ENCODE results near the gene PSMF1.

The PSMF1 gene

GRCh38 chr20:1195226-1195625 is 76.8 kb downstream of the PSMF1 start:
- no peak for DNase-seq

- no peak for DNase-seq
Observed at GRCh38 chr20:1196634-1197033, 78.2 kb downstream of the PSMF1 start.

GRCh38 chr20:1197801-1198200 is 79.4 kb downstream of the PSMF1 start:
- DNase-seq = no peak

GRCh38 chr20:1198751-1199150 is 80.3 kb downstream of the PSMF1 start:
- no peak for DNase-seq

DNA sequence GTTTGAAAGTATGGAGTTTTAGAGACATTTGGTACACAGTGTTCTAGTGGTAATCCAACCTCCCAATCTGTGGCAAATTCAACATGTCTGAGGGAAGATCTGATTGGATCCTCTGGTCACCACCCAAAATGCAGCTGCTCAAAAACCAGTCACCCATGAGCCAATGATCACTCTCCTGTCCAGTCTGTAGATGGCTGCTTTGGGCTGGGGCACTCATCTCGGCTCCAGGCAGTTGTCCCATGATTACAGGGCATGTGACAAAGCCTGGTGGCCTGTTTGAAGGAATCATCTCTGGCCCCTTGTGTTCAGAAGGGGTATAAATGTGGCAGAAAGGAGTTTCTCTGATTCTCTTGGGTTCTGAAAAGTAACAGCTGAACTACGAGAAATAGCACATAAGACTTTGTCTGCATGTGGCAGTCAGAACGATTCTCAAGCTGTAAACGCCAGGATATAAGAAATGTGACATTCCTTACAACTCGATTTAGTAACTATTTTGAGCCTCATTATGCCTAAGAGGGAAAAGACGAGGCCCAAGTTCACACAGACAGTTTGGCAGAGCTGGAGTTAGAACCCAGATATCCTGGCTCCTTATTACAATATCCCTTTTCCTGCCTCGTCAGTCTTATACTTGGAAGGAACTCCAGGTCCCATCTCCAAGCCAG is 80.9 kb downstream of the PSMF1 start:
- no peak for DNase-seq

GRCh38 chr20:1199964-1200363 is 81.6 kb downstream of the PSMF1 start:
- DNase-seq = no peak

GRCh38 chr20:1202762-1203504 is 84.5 kb downstream of the PSMF1 start, which contains the start of gene C20orf202:
Gene C20orf202 (plus strand): TSS chr20:1203454. CDS start chr20:1203586, 132 bp downstream.
- DNase-seq = no peak

GRCh38 chr20:1203630-1204029 is 85.2 kb downstream of the PSMF1 start:
- no peak for DNase-seq

- DNase-seq = no peak
Observed at GRCh38 chr20:1204113-1204512, 85.7 kb downstream of the PSMF1 start.

GRCh38 chr20:1204576-1204975 is 86.2 kb downstream of the PSMF1 start:
- no peak for DNase-seq

DNA sequence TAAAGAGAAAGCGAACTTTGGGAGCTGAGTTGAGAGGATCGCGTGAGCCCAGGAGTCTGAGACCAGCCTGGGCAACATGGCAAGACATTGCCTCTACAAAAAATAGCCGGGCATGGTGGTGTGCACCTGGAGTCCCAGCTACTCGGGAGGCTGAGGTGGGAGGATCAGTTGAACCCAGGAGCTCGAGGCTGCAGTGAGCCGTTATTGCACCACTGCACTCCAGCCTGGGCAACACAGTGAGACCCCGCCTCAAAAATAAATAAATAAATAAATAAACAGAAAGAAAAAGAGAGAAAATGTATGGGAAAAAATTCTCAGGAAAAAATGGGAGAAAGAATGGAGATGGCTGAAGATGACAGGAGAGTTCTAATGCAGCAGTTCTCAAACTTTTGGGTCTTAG is 87.4 kb downstream of the PSMF1 start:
- DNase-seq = no peak

DNA sequence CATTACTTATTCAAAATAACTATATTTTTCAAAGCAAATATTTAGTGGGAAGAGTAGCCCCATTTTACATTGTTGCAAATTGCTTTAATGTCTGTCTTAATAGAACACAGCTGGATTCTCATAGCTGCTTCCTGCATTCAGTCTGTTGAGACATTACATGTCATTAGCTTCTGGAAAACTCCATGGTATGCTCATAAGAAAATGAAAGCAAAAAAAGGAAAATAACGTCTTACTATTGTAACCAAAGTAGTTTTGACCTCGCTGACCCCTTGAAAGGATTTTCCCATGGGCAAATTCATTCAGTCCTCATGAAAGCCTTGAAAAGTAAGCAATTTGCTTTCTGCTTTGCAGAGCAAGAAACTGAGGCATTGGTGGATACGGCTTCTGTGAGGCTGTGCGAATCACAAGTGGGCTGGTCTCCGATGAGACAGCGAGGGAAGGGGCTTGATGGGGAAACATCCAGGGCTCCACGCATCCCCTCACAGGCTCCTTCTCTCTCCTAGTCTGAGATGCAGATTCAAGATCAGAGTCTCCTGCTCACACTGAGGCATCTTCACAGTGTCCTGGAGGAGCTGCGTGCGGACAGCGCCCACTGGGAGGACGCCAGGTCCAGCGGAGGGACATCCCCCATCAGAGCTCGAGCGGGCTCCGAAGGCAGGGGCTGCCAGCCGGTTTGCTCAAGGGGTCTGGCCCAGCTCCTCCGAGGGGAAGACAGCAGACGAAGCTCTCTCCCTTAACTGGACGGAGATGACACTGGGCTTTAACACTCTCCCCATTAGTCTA is 88.2 kb downstream of the PSMF1 start:
- no peak for DNase-seq

DNA sequence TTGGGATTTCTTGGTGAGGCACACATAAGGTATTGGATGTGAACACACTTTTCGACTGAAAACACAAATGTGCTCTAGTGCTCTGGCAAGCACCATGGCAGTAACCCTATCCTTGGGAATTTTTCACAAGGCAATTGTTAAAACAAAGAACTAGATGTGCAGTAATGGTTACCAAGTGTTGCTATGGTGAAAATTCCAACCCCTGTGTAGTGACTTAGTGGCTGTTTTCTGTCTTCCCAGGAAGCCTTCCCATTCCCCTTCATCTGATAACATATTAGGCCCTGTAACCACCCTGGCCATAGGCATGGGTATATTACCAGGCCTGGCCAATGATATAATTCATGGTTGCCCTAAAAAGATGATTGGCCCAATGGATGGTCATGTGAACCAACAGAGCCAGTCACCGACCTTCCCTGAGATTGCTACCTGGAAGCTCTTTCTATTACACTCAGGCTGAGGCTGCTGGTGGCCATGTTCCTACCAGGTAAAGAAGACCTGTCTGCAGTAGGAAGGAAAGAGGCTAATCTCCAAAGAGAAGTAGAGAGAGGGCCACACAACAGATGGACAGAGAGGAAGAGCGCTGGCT is 89.0 kb downstream of the PSMF1 start:
- DNase-seq = no peak

- DNase-seq = no peak
Observed at GRCh38 chr20:1209447-1210387, 91.3 kb downstream of the PSMF1 start.

DNA sequence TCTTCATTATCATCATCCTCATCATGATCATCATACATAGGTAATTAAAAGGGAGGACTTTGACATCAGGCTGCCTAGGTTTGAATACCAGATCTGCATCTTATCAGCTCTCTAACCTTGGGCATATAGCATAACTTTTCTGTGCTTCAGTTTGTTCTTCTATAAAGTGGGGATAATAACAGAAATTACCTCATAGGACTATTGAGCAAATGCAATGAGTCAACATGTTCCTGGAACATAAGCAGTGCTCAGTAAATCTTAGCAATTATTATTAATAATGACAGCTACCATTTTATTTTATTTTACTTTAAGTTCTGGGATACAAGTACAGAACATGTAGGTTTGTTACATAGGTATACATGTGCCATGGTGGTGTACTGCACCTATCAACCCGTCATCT is 92.1 kb downstream of the PSMF1 start:
- no peak for DNase-seq

- DNase-seq = no peak
Observed at GRCh38 chr20:1212023-1212422, 93.6 kb downstream of the PSMF1 start.

DNA sequence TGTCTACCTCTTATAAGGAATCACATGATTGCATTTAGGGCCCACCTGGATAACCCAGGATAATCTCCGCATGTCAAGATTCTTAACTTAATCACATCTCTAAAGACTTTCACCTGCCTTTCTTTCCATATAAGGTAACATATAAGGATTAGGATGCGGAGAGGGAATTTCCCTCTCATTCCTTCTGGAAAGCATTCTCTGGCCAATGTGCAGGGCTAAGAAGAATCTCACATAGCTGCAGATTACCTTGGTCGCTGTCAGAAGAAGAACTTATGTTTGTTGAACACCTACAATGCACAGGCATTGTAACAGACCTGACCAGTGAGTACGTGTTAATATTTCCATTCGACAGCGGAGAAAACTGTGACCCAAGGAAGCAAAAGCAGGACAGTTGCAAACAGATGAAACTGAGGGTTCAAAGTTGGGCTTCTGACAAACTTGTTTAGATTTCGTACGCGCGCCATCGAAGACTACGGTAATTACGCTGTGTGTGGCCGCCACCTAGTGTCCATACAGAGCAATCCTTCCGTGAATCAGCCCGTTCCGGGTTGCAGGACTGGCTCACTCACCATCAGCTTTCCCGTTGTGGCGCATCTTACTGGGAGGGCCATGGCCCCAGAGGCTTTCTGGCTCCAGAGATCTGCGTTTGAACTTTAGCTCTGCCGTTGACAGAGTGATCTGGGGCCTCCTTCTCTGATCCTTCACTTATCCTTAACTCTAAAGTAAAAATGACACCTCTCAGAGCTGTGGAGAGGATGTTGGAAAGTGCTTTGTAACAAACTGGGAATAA is 94.4 kb downstream of the PSMF1 start:
- DNase-seq = peak; percentile 81

- no peak for DNase-seq
Observed at GRCh38 chr20:1214838-1215261, 96.4 kb downstream of the PSMF1 start.

GRCh38 chr20:1215386-1216170 is 97.2 kb downstream of the PSMF1 start:
- DNase-seq = peak; percentile 82

Data from stimulated activated CD4-positive, alpha-beta T cell treated with anti-CD3 and anti-CD28 coated beads, Interleukin-15, amount 100 ng/mL, for 24 hours (primary cell).